Heart right ventricle (tissue), 16 donors: Measurements from ENCODE around the gene FBN1. TPM values are rescaled to one million over a fixed set of nuclear protein-coding genes. Genes with fewer than 3 reads are reported as not detected.

ENCODE experiments used
- ATAC-seq, 8 donors: fragments of 200-7000 bp; cut with Tn5 transposase; one replicate each; pipeline ENCODE4 v1.9.1; 2020; ENCODE audit warnings: mild to moderate bottlenecking in 8 of 8, moderate library complexity in 8 of 8, moderate number of reproducible peaks in 1 of 8
- DNase-seq, 2 donors: peaks; one replicate each; pipeline ENCODE4 v3.0.0-alpha.2; 2020
- H3K27ac ChIP-seq, 10 donors: fragments of 200-600 bp; sonication (generic) in 2 of 10; one replicate each; pipeline versions ENCODE4 v1.5.0 to v1.8.0; 2020 to 2022; ENCODE audit warnings: mild to moderate bottlenecking in 3 of 10
- H3K27me3 ChIP-seq, 7 donors: fragments of 200-600 bp; one replicate each; pipeline ENCODE4 v1.8.0; 2021 to 2022; ENCODE audit warnings: mild to moderate bottlenecking in 2 of 7
- H3K36me3 ChIP-seq, 9 donors: fragments of 200-600 bp; sonication (generic) in 1 of 9; one replicate each; pipeline versions ENCODE4 v1.5.0 to v1.8.0; 2020 to 2022; ENCODE audit warnings: mild to moderate bottlenecking in 2 of 9
- H3K4me1 ChIP-seq, 9 donors: fragments of 200-600 bp; sonication (generic) in 1 of 9; one replicate each; pipeline versions ENCODE4 v1.5.0 to v1.8.0; 2020 to 2022; ENCODE audit warnings: mild to moderate bottlenecking in 4 of 9
- H3K4me3 ChIP-seq, 10 donors: fragments of 200-600 bp; sonication (generic) in 2 of 10; one replicate each; pipeline versions ENCODE4 v1.5.0 to v1.8.0; 2020 to 2022; ENCODE audit warnings: mild to moderate bottlenecking in 7 of 10, moderate library complexity in 2 of 10
- H3K9me3 ChIP-seq, 11 donors: fragments of 200-600 bp in 10 of 11; sonication (generic) in 2 of 11; one replicate each; pipeline versions ENCODE4 v1.5.0 to v1.8.0; 2013 to 2022; ENCODE audit warnings: mild to moderate bottlenecking in 2 of 11, control low read depth in 1 of 11, moderate library complexity in 1 of 11
- CTCF ChIP-seq, 9 donors: fragments of 200-600 bp; sonication (generic) in 2 of 9; IDR thresholded peaks; one replicate each; pipeline versions ENCODE4 v1.5.0 to v1.8.0; 2021 to 2022; ENCODE audit warnings: antibody characterized with exemption in 9 of 9, mild to moderate bottlenecking in 5 of 9, moderate library complexity in 1 of 9
- WGBS, 2 donors: extraction: QIAGEN DNeasy Blood & Tissue Kit; methylation state at CpG; one replicate each; pipeline ENCODE4 v1.1.7; 2013; ENCODE audit warnings: inconsistent platforms in 1 of 2; 5-methylcytosine and 5-hydroxymethylcytosine counted together
- intact Hi-C, 10 donors: fragments of 100-400 bp; cut with DNase I; formaldehyde crosslinking; loops; one replicate each; pipeline versions ENCODE4 v1.11.1 to v1.14.2; 2022
- polyA plus RNA-seq, 2 donors: library from polyadenylated mRNA; stranded (reverse); fragments of 200-250 nt; gene quantifications; one replicate each; pipeline ENCODE4 v1.2.3, GENCODE V29; 2013
- total RNA-seq, 10 donors: library from RNA; stranded (reverse); fragmentation: NEBNext Ultra II Directional in 3 of 10; extraction: Animal tissue kit (Norgen Biotek cat#: 25700) in 3 of 10; gene quantifications; one replicate each; pipeline versions ENCODE4 v1.2.1 to v1.2.4, GENCODE V29; 2021 to 2023
- donor health status: Arrhythmogenic right ventricular cardiomyopathy.
- donor health status: ischemic (EF 13 %, LVEDD 7.1; RV severe dilation, severe dysfunction).
- donor health status: healthy with polysubstance abuse.
- donor health status: DM: no; HTN: yes; CAD: no.
- donor health status: DM: no; HTN: no; CAD: no.
- donor health status: ischemic (EF 25% LVEDD 6.9; RV normal size, moderate dysfunction).
- donor health status: ischemic (EF 25% LVEDD 5.7; RV mildly dilated, moderate dysfunction).
- donor health status: healthy.
- donor health status: DM: yes; HTN: yes; CAD: no.
- donor health status: Ischemic cardiomyopathy.
- donor health status: ischemic (EF 35%, LVEDD 5.7; RV mildly dilated, moderate dysfunction).
- donor health status: nonischemic (EF 11% LVEDD 7.7; RV severe dilation, severe dysfunction).
- donor health status: DM: yes; HTN: yes; CAD: no.
- donor health status: PGD.
- donor health status: ischemic (EF 29% LVEDD 5.4; RV normal size, mild dysfunction).
- donor health status: nonischemic (EF 23%, LVEDD 6.1; RV moderate dilation, normal function).

FBN1 gene
- total and polyA plus RNA-seq, 12 donors: 7.0 to 116 (median 31.1) TPM

GRCh38 chr15:48609486-48609885 lies 36.0 kb downstream of the FBN1 start:
- Histone ChIP-seq H3K4me1 (peaks cover 0 to 17% (median 4%) of the 10 kb centered on the region in 9 donors), H3K27me3 (no peaks in the 10 kb centered on the region), H3K4me3 (no peak overlapping the region), H3K36me3 (peaks cover 0 to 70% (median 7%) of the 10 kb centered on the region in 9 donors), H3K27ac (peak overlapping the region in 1 of 10 donors; percentile 24), H3K9me3 (peaks cover 0 to 4% (median 0%) of the 10 kb centered on the region in 11 donors)
- 69 to 79% methylated on average over 3 of the region's 3 CpGs for WGBS, 2 donors
- ATAC-seq (peak in 1 of 8 donors; percentile 20), DNase-seq (no peak)
- intact Hi-C loops: no loop called here
- TF ChIP-seq CTCF (IDR thresholded peaks at IDR 0.05): no peak

- no peak overlapping the region for H3K4me3 ChIP-seq
- peaks cover 0 to 4% (median 0%) of the 10 kb centered on the region in 11 donors for H3K9me3 ChIP-seq
- no peak for TF ChIP-seq CTCF (IDR thresholded peaks at IDR 0.05)
- ATAC-seq (no peak), DNase-seq (no peak)
- peaks cover 3 to 32% (median 19%) of the 10 kb centered on the region in 9 donors for H3K4me1 ChIP-seq
- WGBS, 2 donors: 66 to 74% methylated on average over 3 of the region's 3 CpGs
- no peak overlapping the region for H3K27ac ChIP-seq
- H3K36me3 ChIP-seq: peaks cover 0 to 69% (median 7%) of the 10 kb centered on the region in 9 donors
- intact Hi-C loops: no loop called here
- no peaks in the 10 kb centered on the region for H3K27me3 ChIP-seq
Observed at GRCh38 chr15:48607846-48608245, 37.7 kb downstream of the FBN1 start.

- Histone ChIP-seq H3K27ac (peak overlapping the region in 5 of 10 donors; percentile 2 to 84 (median 70)), H3K36me3 (peaks cover 0 to 45% (median 1%) of the 10 kb centered on the region in 9 donors), H3K4me1 (peaks cover 4 to 49% (median 33%) of the 10 kb centered on the region in 9 donors), H3K4me3 (no peak overlapping the region), H3K9me3 (peaks cover 0 to 4% (median 0%) of the 10 kb centered on the region in 11 donors), H3K27me3 (no peaks in the 10 kb centered on the region)
- no peak for DNase-seq
- no peak for TF ChIP-seq CTCF (IDR thresholded peaks at IDR 0.05)
- intact Hi-C loops: loop anchor here in 1 of 10 donors (5.0 kb wide), 2 partner anchors 38 to 67 kb away; no protein-coding TSS in a partner anchor
- no peak for ATAC-seq
Observed at GRCh38 chr15:48604567-48604966, 40.9 kb downstream of the FBN1 start.

GRCh38 chr15:48603922-48604321 lies 41.6 kb downstream of the FBN1 start:
- ATAC-seq: no peak
- peak overlapping the region in 1 of 10 donors; percentile 40 for H3K4me3 ChIP-seq
- no peak for TF ChIP-seq CTCF (IDR thresholded peaks at IDR 0.05)
- DNase-seq: no peak
- peak overlapping the region in 8 of 10 donors; percentile 66 to 84 (median 74) for H3K27ac ChIP-seq
- WGBS, 2 donors: 34 to 46% methylated on average over 3 of the region's 3 CpGs
- peaks cover 0 to 45% (median 4%) of the 10 kb centered on the region in 9 donors for H3K36me3 ChIP-seq
- peaks cover 4 to 49% (median 33%) of the 10 kb centered on the region in 9 donors for H3K4me1 ChIP-seq
- H3K9me3 ChIP-seq: peaks cover 0 to 4% (median 0%) of the 10 kb centered on the region in 11 donors
- intact Hi-C loops: loop anchor here in 1 of 10 donors (5.0 kb wide), 2 partner anchors 38 to 67 kb away; no protein-coding TSS in a partner anchor
- H3K27me3 ChIP-seq: no peaks in the 10 kb centered on the region
